Memory B cell (primary cell): ENCODE data around the gene LRRC56.
"Not testable (repeated sequence)": the region's sequence is repeated elsewhere in the genome, so short reads cannot be mapped to it uniquely, and the experiment has no call there.

ENCODE experiments used
- ATAC-seq: fragments of 150-1000 bp; cut with Tn5 transposase; 2 replicates; pipeline ENCODE4 v1.10.0; 2021; ENCODE audit warnings: low read depth, mild to moderate bottlenecking, moderate library complexity
- DNase-seq, 2 donors: peaks; one replicate each; pipeline ENCODE4 v3.0.0; 2022; ENCODE audit warnings: low spot score in 2 of 2
- H3K27ac Mint-ChIP-seq: one replicate; pipeline ENCODE4 v1.8.0; 2022; ENCODE audit warnings: mild to moderate bottlenecking, moderate library complexity, mixed read lengths
- H3K27me3 Mint-ChIP-seq: one replicate; pipeline ENCODE4 v1.8.0; 2022; ENCODE audit warnings: mixed read lengths
- H3K36me3 Mint-ChIP-seq: one replicate; pipeline ENCODE4 v1.8.0; 2022; ENCODE audit warnings: mild to moderate bottlenecking, mixed read lengths
- H3K4me1 Mint-ChIP-seq: one replicate; pipeline ENCODE4 v1.8.0; 2022; ENCODE audit warnings: mixed read lengths
- H3K4me3 Mint-ChIP-seq: one replicate; pipeline ENCODE4 v1.8.0; 2022; ENCODE audit warnings: mild to moderate bottlenecking, moderate library complexity, mixed read lengths
- H3K9me3 Mint-ChIP-seq: one replicate; pipeline ENCODE4 v1.8.0; 2022; ENCODE audit warnings: mixed read lengths

The LRRC56 gene

DNA sequence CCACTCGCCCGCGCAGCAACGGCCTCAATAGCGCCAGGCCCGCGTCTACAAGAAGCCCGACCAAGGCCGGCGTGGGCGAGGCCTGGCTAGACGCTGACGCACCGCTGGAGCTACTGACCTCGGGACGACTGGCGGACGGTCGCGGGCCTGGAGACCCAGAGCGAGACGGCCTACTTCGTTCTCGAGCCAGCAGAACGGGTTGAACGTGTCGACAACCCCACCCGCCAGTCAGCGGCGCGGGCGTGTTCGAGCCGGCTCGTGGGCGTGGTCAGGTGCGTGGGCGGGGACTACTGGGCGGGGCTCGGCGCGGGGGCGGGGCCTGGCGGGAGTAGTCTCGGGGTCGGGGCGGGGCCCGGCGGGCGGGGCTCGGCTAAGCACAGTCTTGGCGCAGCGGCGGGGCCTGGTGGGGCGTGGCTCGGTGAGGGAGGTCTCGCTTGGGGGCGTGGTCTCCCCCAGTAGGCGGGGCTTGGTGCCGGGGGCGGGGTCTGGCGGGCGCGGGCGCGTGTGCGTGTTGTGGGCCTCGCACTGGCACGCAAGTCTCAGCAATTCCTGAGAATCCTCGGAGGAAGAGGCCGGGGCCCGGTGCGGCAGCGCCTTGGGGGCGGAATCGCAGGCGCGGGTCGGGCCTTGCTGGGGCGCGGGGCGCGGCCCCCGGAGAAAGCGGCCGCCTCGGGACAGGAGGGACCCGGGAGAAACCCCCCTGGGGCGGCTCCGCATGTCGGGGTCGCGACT, 30.2 kb upstream of the LRRC56 start, which contains the start of gene RNH1:
RNH1 (minus strand) TSS at position 248 of the 732 bp plus-strand sequence. CDS start 5,080 bp downstream, outside the sequence.
- H3K4me3 Mint-ChIP-seq = peak within 1 kb of the TSS; percentile 94
- H3K27me3 Mint-ChIP-seq = no peaks in the 10 kb centered on the region
- H3K27ac Mint-ChIP-seq = peak within 1 kb of the TSS; percentile 100
- peaks cover 14% of the 10 kb centered on the region for H3K4me1 Mint-ChIP-seq
- no peaks in the 10 kb centered on the region for H3K9me3 Mint-ChIP-seq
- ATAC-seq (peak; percentile 63), DNase-seq (peak; percentile 98 to 99)
- H3K36me3 Mint-ChIP-seq = peaks cover 4% of the 10 kb centered on the region

DNA sequence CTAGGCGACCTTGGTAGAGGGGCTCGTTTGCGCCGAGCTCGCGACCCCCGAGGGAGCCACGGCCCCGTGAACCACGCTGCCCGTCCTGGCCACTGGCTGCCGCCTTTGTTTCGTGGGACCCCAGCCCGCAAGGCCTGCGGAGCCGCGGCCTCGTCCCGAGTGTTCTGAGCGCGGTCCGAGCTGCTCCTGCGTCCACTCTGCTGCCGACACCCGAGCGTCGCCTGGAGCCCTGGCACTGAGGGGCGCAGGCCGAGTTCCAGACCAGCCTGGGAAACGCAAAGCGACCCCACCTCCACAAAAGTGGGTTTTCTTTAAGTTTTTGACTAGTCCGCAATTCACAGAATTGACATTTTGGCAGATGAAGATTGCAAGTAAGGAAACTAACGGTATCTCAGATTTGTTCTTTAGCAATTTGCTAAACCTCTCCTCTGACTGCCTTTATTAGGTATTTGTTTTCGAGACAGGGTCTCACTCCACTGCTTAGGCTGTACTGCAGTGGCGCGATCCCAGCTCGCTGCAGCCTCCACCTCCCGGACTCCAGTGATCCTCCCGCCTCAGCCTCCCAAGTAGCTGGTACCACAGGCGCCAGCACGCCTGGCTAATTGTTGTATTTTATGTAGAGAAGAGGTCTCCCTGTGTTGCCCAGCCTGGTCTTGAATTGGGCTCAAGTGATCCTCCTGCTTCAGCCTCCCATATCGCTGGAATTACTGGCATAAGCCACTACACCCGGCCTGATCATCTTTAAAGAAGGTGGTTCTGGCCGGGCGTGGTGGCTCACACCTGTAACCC, 29.4 kb upstream of the LRRC56 start:
- H3K4me1 Mint-ChIP-seq = peaks cover 17% of the 10 kb centered on the region
- no peaks in the 10 kb centered on the region for H3K9me3 Mint-ChIP-seq
- peaks cover 4% of the 10 kb centered on the region for H3K36me3 Mint-ChIP-seq
- DNase-seq = no peak
- no peaks in the 10 kb centered on the region for H3K27me3 Mint-ChIP-seq
- no peak overlapping the region for H3K27ac Mint-ChIP-seq
- ATAC-seq = no peak
- H3K4me3 Mint-ChIP-seq = peak overlapping the region; percentile 94

DNA sequence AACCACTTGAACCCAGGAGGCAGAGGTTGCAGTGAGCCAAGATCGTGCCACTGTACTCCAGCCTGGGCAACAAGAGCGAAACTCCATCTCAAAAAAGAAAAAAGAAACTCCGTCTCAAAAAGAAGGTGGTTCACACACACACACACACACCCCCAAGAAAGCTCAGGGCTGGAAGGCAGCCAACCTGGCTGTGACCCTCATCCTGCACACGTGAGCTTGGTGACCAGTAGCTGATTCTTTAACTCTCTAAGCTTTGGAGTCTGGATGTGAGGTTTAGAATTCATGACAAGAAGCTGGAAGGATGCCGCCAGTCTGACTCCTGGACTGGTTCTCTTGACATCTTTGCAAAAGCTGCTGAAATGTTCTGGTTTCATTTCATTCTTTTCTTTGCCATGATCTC, 28.4 kb upstream of the LRRC56 start:
- Mint-ChIP-seq H3K4me1 (peaks cover 13% of the 10 kb centered on the region), H3K36me3 (peaks cover 4% of the 10 kb centered on the region), H3K4me3 (peak overlapping the region; percentile 14), H3K27me3 (no peaks in the 10 kb centered on the region), H3K27ac (no peak overlapping the region), H3K9me3 (no peaks in the 10 kb centered on the region)
- no peak for ATAC-seq
- no peak for DNase-seq

DNA sequence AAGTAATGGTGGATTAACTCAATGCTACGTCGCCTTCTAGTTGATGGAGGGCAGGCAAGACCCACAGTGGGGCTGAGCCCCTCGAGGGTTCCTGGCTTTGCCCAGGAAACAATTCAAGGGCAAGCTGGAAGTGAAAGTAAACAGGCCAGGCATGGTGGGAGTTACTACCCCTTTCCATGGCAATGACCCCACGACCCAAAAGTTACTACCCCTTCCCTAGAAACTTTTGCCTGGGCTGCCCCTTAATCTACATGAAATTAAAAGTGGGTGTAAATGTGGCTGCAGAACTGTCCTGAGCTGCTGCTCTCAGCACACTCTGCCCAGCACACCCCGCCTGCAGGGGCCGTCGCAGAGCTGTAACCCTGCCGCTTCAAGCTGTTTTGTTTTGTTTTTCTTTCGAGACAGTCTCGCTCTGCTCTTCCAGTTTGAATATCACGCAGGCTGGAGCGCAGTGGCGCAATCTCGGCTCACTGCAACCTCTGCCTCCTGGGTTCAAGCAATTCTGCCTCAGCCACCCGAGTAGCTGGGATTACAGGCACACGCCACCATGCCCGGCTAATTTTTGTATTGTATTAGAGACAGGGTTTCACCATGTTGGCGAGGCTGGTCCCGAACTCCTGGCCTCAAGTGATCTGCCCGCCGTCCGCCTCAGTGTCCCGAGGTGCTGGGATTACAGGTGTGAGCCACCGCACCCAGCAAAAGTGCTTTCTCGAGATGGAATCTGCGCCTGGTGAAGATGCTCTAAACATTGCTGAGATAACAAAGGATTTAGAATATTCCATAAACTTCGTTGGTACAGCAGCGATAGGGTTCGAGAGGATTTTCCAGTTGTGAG, 24.3 kb upstream of the LRRC56 start:
- no peaks in the 10 kb centered on the region for H3K27me3 Mint-ChIP-seq
- peaks cover 2% of the 10 kb centered on the region for H3K9me3 Mint-ChIP-seq
- no peak overlapping the region for H3K4me3 Mint-ChIP-seq
- H3K27ac Mint-ChIP-seq = no peak overlapping the region
- no peak for ATAC-seq
- peaks cover 6% of the 10 kb centered on the region for H3K4me1 Mint-ChIP-seq
- DNase-seq = no peak
- H3K36me3 Mint-ChIP-seq = peaks cover 4% of the 10 kb centered on the region

DNA sequence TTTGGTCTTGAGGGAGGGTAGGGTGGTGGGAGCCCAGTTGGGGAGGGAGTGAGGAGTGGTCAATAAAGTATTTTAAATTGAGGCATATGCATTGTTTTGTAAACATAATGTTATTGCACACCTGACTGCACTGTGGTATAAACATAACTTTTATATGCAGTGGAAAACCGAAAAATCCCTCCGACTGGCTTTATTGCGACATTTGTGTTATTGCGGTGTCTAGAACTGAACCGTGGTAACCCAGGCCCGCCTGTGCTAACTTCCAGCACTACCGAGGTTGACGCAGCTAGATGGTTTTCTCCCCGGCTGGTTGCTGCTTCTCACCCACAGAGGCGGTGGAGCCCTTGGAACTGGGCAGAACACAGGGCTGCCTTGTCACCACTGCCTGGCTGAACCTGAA, 22.7 kb upstream of the LRRC56 start:
- peaks cover 8% of the 10 kb centered on the region for H3K4me1 Mint-ChIP-seq
- no peak for DNase-seq
- H3K27ac Mint-ChIP-seq = no peak overlapping the region
- peaks cover 2% of the 10 kb centered on the region for H3K9me3 Mint-ChIP-seq
- no peak for ATAC-seq
- no peaks in the 10 kb centered on the region for H3K27me3 Mint-ChIP-seq
- H3K4me3 Mint-ChIP-seq = no peak overlapping the region
- peaks cover 4% of the 10 kb centered on the region for H3K36me3 Mint-ChIP-seq

DNA sequence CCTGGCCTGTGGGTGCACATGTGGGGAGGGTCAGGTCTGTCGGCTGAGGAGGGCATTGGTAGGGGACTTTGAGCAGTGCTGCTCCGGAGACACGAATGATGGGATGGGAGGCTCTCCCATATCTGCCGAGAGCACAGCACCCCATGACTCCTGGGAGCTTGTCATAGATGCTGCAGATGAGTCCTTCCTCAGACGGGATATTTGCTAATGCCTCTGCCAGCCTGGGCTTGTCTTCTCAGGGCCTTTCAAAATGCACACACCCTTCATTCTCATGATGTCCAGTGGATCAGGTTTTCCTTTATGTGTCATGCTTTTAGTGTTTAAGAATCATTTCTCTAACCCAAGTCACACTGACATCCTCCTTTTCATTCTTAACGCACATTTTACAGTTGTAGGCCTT, 22.2 kb upstream of the LRRC56 start:
- Mint-ChIP-seq H3K27me3 (no peaks in the 10 kb centered on the region), H3K27ac (no peak overlapping the region), H3K4me3 (no peak overlapping the region), H3K4me1 (peaks cover 8% of the 10 kb centered on the region), H3K9me3 (peaks cover 2% of the 10 kb centered on the region), H3K36me3 (no peaks in the 10 kb centered on the region)
- no peak for DNase-seq
- no peak for ATAC-seq

DNA sequence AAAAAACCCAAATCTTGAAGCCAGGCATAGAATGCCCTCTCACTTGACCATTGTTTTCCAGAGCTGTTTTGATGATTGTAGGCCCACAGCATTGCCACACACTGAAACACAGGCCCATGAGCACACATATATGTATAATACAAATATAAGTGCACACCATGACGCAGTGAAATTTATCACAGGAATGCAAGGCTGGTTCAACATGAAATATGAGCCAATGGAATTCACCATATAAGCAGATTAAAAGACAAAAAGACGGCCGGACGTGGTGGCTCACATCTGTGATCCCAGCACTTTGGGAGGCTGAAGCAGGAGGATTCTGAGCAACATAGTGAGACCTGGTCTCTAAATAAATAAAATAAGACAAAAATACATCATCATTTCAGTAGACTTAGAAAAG, 20.9 kb upstream of the LRRC56 start:
- no peak for ATAC-seq
- H3K27ac Mint-ChIP-seq = peak overlapping the region; percentile 29
- H3K9me3 Mint-ChIP-seq = peaks cover 2% of the 10 kb centered on the region
- no peaks in the 10 kb centered on the region for H3K27me3 Mint-ChIP-seq
- no peaks in the 10 kb centered on the region for H3K36me3 Mint-ChIP-seq
- DNase-seq = no peak
- H3K4me3 Mint-ChIP-seq = no peak overlapping the region
- peaks cover 8% of the 10 kb centered on the region for H3K4me1 Mint-ChIP-seq

GRCh38 chr11:516918-517685, 20.2 kb upstream of the LRRC56 start:
- H3K4me1 Mint-ChIP-seq, H3K4me3 Mint-ChIP-seq, H3K27me3 Mint-ChIP-seq, H3K9me3 Mint-ChIP-seq, H3K36me3 Mint-ChIP-seq, ATAC-seq, DNase-seq: not testable (repeated sequence)
- peak overlapping the region; percentile 29 for H3K27ac Mint-ChIP-seq

GRCh38 chr11:518463-519202, 18.7 kb upstream of the LRRC56 start:
- Mint-ChIP-seq H3K4me3 (peak overlapping the region; percentile 80), H3K36me3 (no peaks in the 10 kb centered on the region), H3K27me3 (no peaks in the 10 kb centered on the region), H3K27ac (no peak overlapping the region), H3K9me3 (peaks cover 2% of the 10 kb centered on the region), H3K4me1 (peaks cover 2% of the 10 kb centered on the region)
- ATAC-seq (peak; percentile 87), DNase-seq (peak; percentile 87)

- H3K27ac Mint-ChIP-seq = no peak overlapping the region
These were observed 16.7 kb upstream of the LRRC56 start for GRCh38 chr11:520428-521176.

DNA sequence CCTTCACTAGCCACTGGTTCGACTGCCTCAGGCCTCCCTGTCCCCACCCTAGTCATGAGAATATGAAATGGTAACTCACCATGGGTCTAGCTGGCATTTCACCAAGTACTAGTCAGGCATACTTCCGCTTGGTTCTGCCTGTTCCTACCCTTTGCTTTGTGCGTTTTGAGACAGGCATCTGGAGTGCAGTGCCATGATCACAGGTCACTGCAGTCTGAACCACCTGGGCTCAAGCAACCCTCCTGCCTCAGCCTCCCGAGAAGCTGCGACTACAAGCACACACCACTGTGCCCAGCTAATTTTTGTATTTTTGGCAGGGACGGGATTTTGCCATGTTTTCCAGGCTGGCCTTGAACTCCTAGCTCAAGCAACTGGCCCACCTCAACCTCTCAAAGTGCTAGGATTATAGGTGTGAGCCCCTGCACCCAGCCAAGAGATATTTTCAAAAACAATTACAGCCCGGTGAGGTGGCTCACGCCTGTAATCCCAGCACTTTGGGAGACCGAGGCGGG, 16.1 kb upstream of the LRRC56 start:
- no peak for DNase-seq
- Mint-ChIP-seq H3K4me1 (peaks cover 2% of the 10 kb centered on the region), H3K9me3 (peaks cover 2% of the 10 kb centered on the region), H3K27ac (no peak overlapping the region), H3K27me3 (no peaks in the 10 kb centered on the region), H3K4me3 (no peak overlapping the region), H3K36me3 (no peaks in the 10 kb centered on the region)
- no peak for ATAC-seq

More at GRCh38 chr11:520428-521176, 16.7 kb upstream of the LRRC56 start:
- no peaks in the 10 kb centered on the region for H3K27me3 Mint-ChIP-seq
- no peaks in the 10 kb centered on the region for H3K36me3 Mint-ChIP-seq
- DNase-seq (no peak), ATAC-seq (no peak)
- peaks cover 2% of the 10 kb centered on the region for H3K4me1 Mint-ChIP-seq
- H3K4me3 Mint-ChIP-seq = no peak overlapping the region
- H3K9me3 Mint-ChIP-seq = peaks cover 2% of the 10 kb centered on the region

GRCh38 chr11:526192-526591, 11.1 kb upstream of the LRRC56 start:
- Mint-ChIP-seq H3K27ac (no peak overlapping the region), H3K36me3 (no peaks in the 10 kb centered on the region), H3K27me3 (no peaks in the 10 kb centered on the region), H3K4me3 (no peak overlapping the region), H3K4me1 (no peaks in the 10 kb centered on the region), H3K9me3 (no peaks in the 10 kb centered on the region)
- ATAC-seq = no peak
- DNase-seq = no peak
